ENCODE results near the gene UHRF1. TPM values are rescaled to one million over a fixed set of nuclear protein-coding genes. Genes with fewer than 3 reads are reported as not detected.

UHRF1 gene
- total and polyA plus RNA-seq, 2 of the 13 experiments (the other 11 are each of a cell fraction or from before 2014, with no cell fraction given) = 6.8 to 78.4 TPM

DNA sequence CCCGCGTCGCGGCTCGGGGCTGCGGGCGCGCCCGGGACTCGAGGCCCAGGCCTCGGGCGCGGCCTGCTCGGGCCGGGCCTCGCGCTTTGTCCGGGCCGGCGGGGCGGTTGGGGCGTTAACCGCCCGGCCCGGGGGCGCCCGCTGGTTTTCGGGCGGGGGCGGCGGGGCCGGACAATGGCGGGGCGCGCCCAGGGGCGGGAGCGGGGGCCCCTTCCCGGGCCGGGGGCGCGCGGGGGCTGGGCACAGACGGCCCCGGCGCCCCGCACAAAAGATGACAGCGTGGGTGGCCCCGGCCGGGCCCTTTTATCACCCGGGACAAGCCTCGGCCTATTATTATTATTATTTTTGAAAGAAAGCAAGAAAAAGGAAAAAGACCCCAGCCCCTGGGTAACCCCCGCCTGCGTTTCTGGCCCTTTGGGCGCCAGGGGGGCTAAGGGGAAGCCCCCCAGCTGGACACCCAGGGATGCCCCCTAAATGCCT, 60.0 kb downstream of the UHRF1 start (continued):
- TF ChIP-seq, protein P1, sequence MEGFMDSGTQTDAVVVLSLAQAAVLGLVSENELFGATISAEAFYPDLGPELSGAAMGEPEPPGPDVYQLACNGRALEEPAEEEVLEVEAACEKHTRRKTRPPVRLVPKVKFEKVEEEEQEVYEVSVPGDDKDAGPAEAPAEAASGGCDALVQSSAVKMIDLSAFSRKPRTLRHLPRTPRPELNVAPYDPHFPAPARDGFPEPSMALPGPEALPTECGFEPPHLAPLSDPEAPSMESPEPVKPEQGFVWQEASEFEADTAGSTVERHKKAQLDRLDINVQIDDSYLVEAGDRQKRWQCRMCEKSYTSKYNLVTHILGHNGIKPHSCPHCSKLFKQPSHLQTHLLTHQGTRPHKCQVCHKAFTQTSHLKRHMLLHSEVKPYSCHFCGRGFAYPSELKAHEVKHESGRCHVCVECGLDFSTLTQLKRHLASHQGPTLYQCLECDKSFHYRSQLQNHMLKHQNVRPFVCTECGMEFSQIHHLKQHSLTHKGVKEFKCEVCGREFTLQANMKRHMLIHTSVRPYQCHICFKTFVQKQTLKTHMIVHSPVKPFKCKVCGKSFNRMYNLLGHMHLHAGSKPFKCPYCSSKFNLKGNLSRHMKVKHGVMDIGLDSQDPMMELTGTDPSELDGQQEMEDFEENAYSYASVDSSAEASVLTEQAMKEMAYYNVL (CRISPR knock-in tag; IDR thresholded peaks at IDR 0.05; ENCODE audit: borderline replicate concordance) = no peak
- TF ChIP-seq U2AF1 (optimal IDR thresholded peaks at IDR 0.05; ENCODE audit: low read depth, low read length) (no peak), ZNF567 (CRISPR knock-in tag; IDR thresholded peaks at IDR 0.05; ENCODE audit: borderline replicate concordance) (no peak)
- TF ChIP-seq, protein P2, sequence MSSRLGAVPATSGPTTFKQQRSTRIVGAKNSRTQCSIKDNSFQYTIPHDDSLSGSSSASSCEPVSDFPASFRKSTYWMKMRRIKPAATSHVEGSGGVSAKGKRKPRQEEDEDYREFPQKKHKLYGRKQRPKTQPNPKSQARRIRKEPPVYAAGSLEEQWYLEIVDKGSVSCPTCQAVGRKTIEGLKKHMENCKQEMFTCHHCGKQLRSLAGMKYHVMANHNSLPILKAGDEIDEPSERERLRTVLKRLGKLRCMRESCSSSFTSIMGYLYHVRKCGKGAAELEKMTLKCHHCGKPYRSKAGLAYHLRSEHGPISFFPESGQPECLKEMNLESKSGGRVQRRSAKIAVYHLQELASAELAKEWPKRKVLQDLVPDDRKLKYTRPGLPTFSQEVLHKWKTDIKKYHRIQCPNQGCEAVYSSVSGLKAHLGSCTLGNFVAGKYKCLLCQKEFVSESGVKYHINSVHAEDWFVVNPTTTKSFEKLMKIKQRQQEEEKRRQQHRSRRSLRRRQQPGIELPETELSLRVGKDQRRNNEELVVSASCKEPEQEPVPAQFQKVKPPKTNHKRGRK (CRISPR knock-in tag; IDR thresholded peaks at IDR 0.05) = no peak
- TF ChIP-seq, protein P3, sequence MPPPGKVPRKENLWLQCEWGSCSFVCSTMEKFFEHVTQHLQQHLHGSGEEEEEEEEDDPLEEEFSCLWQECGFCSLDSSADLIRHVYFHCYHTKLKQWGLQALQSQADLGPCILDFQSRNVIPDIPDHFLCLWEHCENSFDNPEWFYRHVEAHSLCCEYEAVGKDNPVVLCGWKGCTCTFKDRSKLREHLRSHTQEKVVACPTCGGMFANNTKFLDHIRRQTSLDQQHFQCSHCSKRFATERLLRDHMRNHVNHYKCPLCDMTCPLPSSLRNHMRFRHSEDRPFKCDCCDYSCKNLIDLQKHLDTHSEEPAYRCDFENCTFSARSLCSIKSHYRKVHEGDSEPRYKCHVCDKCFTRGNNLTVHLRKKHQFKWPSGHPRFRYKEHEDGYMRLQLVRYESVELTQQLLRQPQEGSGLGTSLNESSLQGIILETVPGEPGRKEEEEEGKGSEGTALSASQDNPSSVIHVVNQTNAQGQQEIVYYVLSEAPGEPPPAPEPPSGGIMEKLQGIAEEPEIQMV (CRISPR knock-in tag; IDR thresholded peaks at IDR 0.05; ENCODE audit: low read depth) = no peak
